Choroid plexus epithelial cell (primary cell): ENCODE results near the gene FEN1.

ENCODE experiments used
- DNase-seq: peaks from one replicate; pipeline ENCODE4 v3.0.0-alpha.2; 2010; ENCODE audit warnings: low read depth
- H3K4me3 ChIP-seq: 2 replicates; pipeline ENCODE4 v1.5.1; 2011; ENCODE audit warnings: low read depth, mild to moderate bottlenecking, control low read depth, low read length, moderate library complexity
- CTCF ChIP-seq: conservative IDR thresholded peaks from 2 replicates; pipeline ENCODE4 v1.5.1; 2011; ENCODE audit warnings: low read depth, mild to moderate bottlenecking, control low read depth, inconsistent platforms, low read length, moderate library complexity

FEN1 gene

GRCh38 chr11:61792310-61793082, at the start of gene FEN1, which contains the start of gene TMEM258:
TSS of gene FEN1 (plus strand) at chr11:61792911. CDS start at chr11:61795362, 2,451 bp downstream.
TSS of gene TMEM258 (minus strand) at chr11:61792599. CDS start at chr11:61792558, 41 bp downstream.
- peak within 1 kb of the TSS; percentile 80 for H3K4me3 ChIP-seq
- no peak for TF ChIP-seq CTCF
- DNase-seq = peak; percentile 96

- no peak for DNase-seq
- no peak for TF ChIP-seq CTCF
- H3K4me3 ChIP-seq = no peak overlapping the region
Measured at GRCh38 chr11:61743486-61744095, 49.1 kb upstream of the FEN1 start.

DNA sequence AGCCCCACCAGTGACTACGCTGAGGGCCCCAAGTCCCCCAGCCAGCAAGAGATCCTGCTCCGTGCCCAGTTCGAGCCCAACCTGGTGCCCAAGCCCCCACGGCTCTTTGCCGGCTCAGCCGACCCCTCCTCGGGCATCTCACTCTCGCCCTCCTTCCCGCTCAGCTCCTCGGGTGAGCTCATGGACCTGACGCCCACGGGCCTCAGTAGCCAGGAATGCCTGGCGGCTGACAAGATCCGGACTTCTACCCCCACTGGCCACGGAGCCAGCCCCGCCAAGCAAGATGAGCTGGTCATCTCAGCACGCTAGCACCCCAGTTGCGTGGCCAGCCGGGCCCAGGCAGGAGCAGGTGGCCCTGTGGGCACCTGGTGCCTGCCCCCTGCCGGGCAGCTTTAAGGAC, 48.5 kb upstream of the FEN1 start:
- TF ChIP-seq CTCF = no peak
- no peak overlapping the region for H3K4me3 ChIP-seq
- DNase-seq = no peak

- no peak overlapping the region for H3K4me3 ChIP-seq
- no peak for TF ChIP-seq CTCF
- no peak for DNase-seq
Measured at GRCh38 chr11:61744609-61745156, 48.0 kb upstream of the FEN1 start.

DNA sequence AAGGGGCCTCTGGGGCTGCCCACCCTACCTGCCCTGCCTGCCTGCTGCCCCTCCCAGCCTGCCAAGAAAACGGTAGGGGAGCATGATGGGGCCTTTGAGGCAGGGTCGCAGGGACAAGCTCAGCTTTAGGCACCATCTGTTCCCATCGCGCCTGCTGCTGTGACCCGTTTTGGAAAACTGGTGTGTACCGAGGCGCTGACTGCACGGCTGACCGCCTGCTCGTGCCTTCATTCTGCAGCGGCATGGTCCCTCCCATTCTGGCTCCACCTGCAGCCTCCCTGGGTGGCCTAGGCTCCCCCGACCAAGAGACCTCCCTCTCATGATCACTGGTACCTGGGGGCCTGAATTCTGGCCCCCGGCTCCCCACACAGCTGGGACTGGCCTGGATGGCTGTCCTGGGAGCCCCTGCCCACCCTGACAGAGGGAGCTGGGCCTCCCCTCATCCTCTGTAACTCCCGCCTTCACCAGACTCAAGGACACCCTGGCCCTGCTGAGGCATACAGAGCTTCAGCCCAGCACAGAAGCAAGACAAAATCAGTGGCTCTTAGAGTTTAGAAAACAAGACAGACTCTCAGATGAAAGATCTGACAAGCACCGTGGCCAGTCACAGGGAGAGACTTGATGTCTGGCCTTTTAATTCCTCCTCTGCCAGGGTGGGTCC, 46.8 kb upstream of the FEN1 start:
- TF ChIP-seq CTCF = no peak
- no peak overlapping the region for H3K4me3 ChIP-seq
- no peak for DNase-seq

GRCh38 chr11:61746442-61747191, 46.1 kb upstream of the FEN1 start:
- no peak overlapping the region for H3K4me3 ChIP-seq
- TF ChIP-seq CTCF = no peak
- DNase-seq = no peak
